ENCODE measurements around the gene GNPDA2. TPM values are rescaled to one million over a fixed set of nuclear protein-coding genes. Genes with fewer than 3 reads are reported as not detected.

Gene GNPDA2
- total RNA-seq, 4 donors from 2014 or later, result 19.3 to 45.5 (median 31.7) TPM

DNA sequence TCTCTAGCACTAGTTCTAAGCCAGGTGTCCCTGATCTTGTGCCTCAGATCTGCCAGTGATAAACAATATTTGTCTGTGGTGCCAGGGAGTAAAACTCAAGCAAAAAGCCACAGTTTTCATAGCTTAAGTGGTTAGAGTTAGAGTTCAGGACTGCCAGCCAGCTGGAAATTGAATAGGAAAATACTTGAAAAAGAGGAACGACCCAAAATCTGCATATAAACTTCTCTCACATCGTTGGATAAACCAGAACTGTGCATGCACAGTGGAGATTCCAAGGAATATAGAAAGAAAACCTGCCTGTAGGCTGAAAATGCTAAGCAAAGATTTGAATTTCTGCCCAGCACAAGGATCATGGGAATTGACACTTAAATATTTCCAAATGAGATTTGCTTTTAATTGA is 35.0 kb upstream of the GNPDA2 start:
- WGBS, 2 donors (ENCODE audit: low coverage in 1 of 2), result 5 to 15% methylated on average over 2 of the region's 2 CpGs
- Histone ChIP-seq H3K4me3 (no peak overlapping the region), H3K4me1 (peaks cover 0 to 14% (median 5%) of the 10 kb centered on the region in 3 donors), H3K36me3 (no peaks in the 10 kb centered on the region), H3K27me3 (no peaks in the 10 kb centered on the region), H3K9me3 (no peaks in the 10 kb centered on the region), H3K27ac (no peak overlapping the region)
- no peak for TF ChIP-seq EP300 (IDR thresholded peaks at IDR 0.05)
- no peak for TF ChIP-seq POLR2AphosphoS5 (IDR thresholded peaks at IDR 0.05)
- TF ChIP-seq, protein P1, sequence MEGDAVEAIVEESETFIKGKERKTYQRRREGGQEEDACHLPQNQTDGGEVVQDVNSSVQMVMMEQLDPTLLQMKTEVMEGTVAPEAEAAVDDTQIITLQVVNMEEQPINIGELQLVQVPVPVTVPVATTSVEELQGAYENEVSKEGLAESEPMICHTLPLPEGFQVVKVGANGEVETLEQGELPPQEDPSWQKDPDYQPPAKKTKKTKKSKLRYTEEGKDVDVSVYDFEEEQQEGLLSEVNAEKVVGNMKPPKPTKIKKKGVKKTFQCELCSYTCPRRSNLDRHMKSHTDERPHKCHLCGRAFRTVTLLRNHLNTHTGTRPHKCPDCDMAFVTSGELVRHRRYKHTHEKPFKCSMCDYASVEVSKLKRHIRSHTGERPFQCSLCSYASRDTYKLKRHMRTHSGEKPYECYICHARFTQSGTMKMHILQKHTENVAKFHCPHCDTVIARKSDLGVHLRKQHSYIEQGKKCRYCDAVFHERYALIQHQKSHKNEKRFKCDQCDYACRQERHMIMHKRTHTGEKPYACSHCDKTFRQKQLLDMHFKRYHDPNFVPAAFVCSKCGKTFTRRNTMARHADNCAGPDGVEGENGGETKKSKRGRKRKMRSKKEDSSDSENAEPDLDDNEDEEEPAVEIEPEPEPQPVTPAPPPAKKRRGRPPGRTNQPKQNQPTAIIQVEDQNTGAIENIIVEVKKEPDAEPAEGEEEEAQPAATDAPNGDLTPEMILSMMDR (IDR thresholded peaks at IDR 0.05), result no peak
- TF ChIP-seq POLR2A (IDR thresholded peaks at IDR 0.05), result no peak
- no peak for ATAC-seq

DNA sequence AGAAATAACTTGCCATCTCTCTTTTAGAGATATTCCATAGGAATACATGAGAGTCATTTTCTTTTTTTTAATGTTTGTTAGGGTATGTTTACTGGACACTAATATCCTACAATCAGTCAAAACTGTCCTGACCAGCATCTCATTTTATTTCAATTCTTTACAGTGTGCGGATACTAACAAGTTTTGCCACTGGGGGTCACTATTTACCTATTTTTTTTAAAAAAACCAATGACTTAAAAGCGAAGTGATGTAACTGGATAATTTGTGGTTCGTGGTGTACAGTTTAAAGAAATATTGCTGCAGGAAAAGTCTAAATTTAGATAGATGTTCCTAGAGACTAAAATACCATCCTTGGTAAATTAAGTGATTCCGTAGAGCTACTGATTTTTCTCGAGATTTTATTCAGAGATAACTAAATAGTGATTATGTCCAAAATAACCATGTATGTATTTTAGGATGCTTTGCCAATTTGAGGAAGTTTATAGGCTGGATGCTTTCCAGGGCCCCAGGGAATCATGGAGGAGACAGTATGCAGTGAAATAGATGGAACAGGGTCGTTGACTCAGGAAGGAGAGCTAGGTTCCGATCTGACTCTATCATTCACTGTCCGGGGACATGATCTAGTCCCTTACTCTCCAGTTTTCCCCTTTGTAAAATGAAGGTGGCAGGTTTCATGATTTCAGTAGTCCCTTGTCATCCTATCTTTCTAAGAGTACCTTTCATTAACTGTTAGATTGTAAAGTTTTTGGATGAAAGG is 34.0 kb upstream of the GNPDA2 start:
- no peak overlapping the region for H3K4me3 ChIP-seq

DNA sequence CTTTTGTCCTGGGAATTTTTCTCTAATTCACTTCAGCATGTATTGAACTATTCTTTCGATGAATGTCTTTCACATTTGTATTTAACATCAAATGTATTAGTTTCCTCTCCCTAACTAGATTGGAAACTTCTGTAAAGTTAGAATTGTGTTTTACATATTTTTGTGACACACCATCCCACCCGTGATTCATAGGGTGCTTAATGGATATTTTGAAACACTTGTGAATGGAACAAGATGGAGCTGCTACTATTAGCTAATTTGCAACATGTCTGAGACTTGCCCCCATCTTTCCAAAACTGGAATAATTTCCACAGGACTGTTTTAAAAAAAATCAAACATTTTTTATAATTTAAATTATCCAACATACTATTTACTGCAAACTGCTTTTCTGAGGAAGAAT is 30.2 kb upstream of the GNPDA2 start:
- ATAC-seq, result no peak
- no peaks in the 10 kb centered on the region for H3K9me3 ChIP-seq
- no peaks in the 10 kb centered on the region for H3K36me3 ChIP-seq
- H3K27ac ChIP-seq, result no peak overlapping the region
- H3K27me3 ChIP-seq, result no peaks in the 10 kb centered on the region
- peaks cover 0 to 14% (median 5%) of the 10 kb centered on the region in 3 donors for H3K4me1 ChIP-seq
- no peak overlapping the region for H3K4me3 ChIP-seq
- TF ChIP-seq POLR2AphosphoS5 (IDR thresholded peaks at IDR 0.05) (no peak), EP300 (IDR thresholded peaks at IDR 0.05) (no peak)
- TF ChIP-seq, protein P1 (IDR thresholded peaks at IDR 0.05), result no peak
- 67 to 81% methylated on average over 2 of the region's 2 CpGs for WGBS, 2 donors (ENCODE audit: low coverage in 1 of 2)

More for the DNA sequence above, 34.0 kb upstream of the GNPDA2 start:
- TF ChIP-seq, protein P1 (IDR thresholded peaks at IDR 0.05), result peak; percentile 44 to 69 (median 64)
- TF ChIP-seq POLR2AphosphoS5 (IDR thresholded peaks at IDR 0.05) (no peak), POLR2A (IDR thresholded peaks at IDR 0.05) (no peak), EP300 (IDR thresholded peaks at IDR 0.05) (no peak)
- Histone ChIP-seq H3K9me3 (no peaks in the 10 kb centered on the region), H3K27me3 (no peaks in the 10 kb centered on the region), H3K36me3 (no peaks in the 10 kb centered on the region), H3K27ac (no peak overlapping the region), H3K4me1 (peaks cover 0 to 14% (median 5%) of the 10 kb centered on the region in 3 donors)
- WGBS, 2 donors (ENCODE audit: low coverage in 1 of 2), result 14 to 21% methylated on average over 7 to 8 of the region's 8 CpGs
- ATAC-seq, result peak; percentile 48

DNA sequence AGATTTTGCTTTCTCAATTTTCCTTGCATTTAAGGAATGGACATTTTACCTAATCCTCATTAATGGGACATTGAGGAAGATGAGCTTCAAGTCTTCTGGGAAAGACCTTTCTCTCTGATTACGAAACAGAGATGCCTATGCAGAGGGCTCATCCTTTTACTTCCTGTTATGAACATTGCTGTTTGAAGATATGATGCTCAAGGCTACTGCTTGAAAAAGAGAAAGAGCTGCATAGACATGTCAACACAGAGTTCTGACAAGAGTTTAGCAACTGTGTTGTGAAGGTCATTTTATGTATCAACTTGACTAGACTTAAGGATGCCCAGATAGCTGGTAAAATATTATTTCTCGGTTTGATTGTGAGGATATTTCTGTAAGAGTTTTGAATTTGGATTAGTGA is 13.8 kb upstream of the GNPDA2 start:
- H3K4me1 ChIP-seq, result no peaks in the 10 kb centered on the region
- H3K4me3 ChIP-seq, result no peak overlapping the region
- H3K9me3 ChIP-seq, result no peaks in the 10 kb centered on the region
- H3K27me3 ChIP-seq, result no peaks in the 10 kb centered on the region
- ATAC-seq, result no peak
- no peak for TF ChIP-seq POLR2A (IDR thresholded peaks at IDR 0.05)
- no peak for TF ChIP-seq POLR2AphosphoS5 (IDR thresholded peaks at IDR 0.05)
- no peak for TF ChIP-seq EP300 (IDR thresholded peaks at IDR 0.05)
- TF ChIP-seq, protein P1 (IDR thresholded peaks at IDR 0.05), result no peak
- WGBS, 2 donors (ENCODE audit: low coverage in 1 of 2), result 79 to 91% methylated on average over 2 of the region's 2 CpGs
- H3K36me3 ChIP-seq, result no peaks in the 10 kb centered on the region
- H3K27ac ChIP-seq, result no peak overlapping the region

DNA sequence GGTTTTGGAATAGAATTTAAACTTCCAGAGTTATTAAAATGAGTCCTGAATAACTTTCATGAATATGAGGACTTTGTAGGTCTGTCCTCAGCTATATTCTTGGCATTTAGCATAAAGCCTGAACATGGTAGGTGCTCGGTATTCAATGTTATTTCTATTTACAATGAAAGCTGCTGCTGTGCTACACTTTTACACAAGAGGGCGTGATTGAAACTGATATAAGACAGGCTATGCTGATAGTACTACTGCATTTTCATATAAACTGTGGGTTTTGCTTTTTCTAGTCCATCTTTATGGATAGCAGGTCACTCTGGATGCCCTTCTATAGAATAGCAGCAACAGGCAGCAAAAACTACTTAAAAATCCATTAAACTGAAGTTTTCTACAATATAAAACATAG is 12.3 kb upstream of the GNPDA2 start:
- H3K27me3 ChIP-seq, result no peaks in the 10 kb centered on the region
- H3K4me1 ChIP-seq, result no peaks in the 10 kb centered on the region
- no peak for ATAC-seq
- 19 to 48% methylated on average over 2 of the region's 2 CpGs for WGBS, 2 donors (ENCODE audit: low coverage in 1 of 2)
- H3K27ac ChIP-seq, result no peak overlapping the region
- no peak overlapping the region for H3K4me3 ChIP-seq
- no peaks in the 10 kb centered on the region for H3K36me3 ChIP-seq
- TF ChIP-seq POLR2AphosphoS5 (IDR thresholded peaks at IDR 0.05) (no peak), POLR2A (IDR thresholded peaks at IDR 0.05) (no peak), EP300 (IDR thresholded peaks at IDR 0.05) (no peak)
- TF ChIP-seq, protein P1 (IDR thresholded peaks at IDR 0.05), result peak in 3 of 4 experiments; percentile 16 to 26 (median 18)
- no peaks in the 10 kb centered on the region for H3K9me3 ChIP-seq
